GM23248 (cell line): ENCODE data around the gene GRID2.

Experiments
- EZH2 ChIP-seq: fragments of 200-600 bp; sonication (generic); IDR thresholded peaks from 2 replicates; pipeline ENCODE4 v1.6.1; 2018; ENCODE audit warnings: antibody characterized with exemption, mild to moderate bottlenecking; ENCODE audit not compliant: insufficient read depth, poor library complexity, severe bottlenecking
- EZH2phosphoT487 ChIP-seq: fragments of 200-600 bp; sonication (generic); IDR thresholded peaks from 2 replicates; pipeline ENCODE4 v1.6.1; 2018; ENCODE audit warnings: antibody characterized with exemption, moderate library complexity, mild to moderate bottlenecking, low read depth; ENCODE audit not compliant: insufficient read depth

DNA sequence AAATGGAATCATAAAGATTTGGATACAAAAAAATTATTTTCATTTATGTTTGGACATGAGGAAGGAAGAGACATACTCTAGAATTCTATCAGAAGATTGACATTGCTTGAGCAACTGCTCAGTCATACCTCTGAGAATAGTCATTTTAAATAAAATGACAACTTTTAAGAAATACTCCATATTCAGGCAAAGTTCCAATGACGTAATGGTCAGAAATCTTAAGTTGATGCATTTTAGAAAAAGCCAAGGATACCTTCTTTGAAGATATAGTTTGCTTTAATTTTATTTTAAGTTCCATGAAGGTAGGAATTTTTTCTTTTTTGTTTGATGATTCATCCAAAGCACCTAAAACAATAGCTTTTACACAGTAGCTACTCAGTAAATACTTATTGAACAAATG, 1414.5 kb downstream of the GRID2 start:
- no peak for TF ChIP-seq EZH2phosphoT487
- TF ChIP-seq EZH2: no peak
